Stimulated activated effector memory CD8-positive, alpha-beta T cell treated with anti-CD3 and anti-CD28 coated beads, Interleukin-12 subunit alpha, Interleukin-12 subunit beta, amount 100 ng/mL, for 72 hours (primary cell): ENCODE results near the gene EEF1AKMT3.

Experiments used
- ATAC-seq: fragments of 150-1000 bp; cut with Tn5 transposase; 2 replicates; pipeline ENCODE4 v1.10.0; 2021
- DNase-seq, 2 donors: peaks; one replicate each; pipeline ENCODE4 v3.0.0; 2021 to 2022; ENCODE audit warnings: low spot score in 2 of 2
- H3K27ac Mint-ChIP-seq: one replicate; pipeline ENCODE4 v1.8.0; 2022; ENCODE audit warnings: mild to moderate bottlenecking, mixed read lengths
- H3K36me3 Mint-ChIP-seq: one replicate; pipeline ENCODE4 v1.8.0; 2022; ENCODE audit warnings: mild to moderate bottlenecking, mixed read lengths
- H3K4me1 Mint-ChIP-seq: one replicate; pipeline ENCODE4 v1.8.0; 2022; ENCODE audit warnings: mixed read lengths
- H3K4me3 Mint-ChIP-seq: one replicate; pipeline ENCODE4 v1.8.0; 2022; ENCODE audit warnings: mild to moderate bottlenecking, mixed read lengths
- H3K9me3 Mint-ChIP-seq: one replicate; pipeline ENCODE4 v1.8.0; 2022; ENCODE audit warnings: mixed read lengths

Gene EEF1AKMT3

DNA sequence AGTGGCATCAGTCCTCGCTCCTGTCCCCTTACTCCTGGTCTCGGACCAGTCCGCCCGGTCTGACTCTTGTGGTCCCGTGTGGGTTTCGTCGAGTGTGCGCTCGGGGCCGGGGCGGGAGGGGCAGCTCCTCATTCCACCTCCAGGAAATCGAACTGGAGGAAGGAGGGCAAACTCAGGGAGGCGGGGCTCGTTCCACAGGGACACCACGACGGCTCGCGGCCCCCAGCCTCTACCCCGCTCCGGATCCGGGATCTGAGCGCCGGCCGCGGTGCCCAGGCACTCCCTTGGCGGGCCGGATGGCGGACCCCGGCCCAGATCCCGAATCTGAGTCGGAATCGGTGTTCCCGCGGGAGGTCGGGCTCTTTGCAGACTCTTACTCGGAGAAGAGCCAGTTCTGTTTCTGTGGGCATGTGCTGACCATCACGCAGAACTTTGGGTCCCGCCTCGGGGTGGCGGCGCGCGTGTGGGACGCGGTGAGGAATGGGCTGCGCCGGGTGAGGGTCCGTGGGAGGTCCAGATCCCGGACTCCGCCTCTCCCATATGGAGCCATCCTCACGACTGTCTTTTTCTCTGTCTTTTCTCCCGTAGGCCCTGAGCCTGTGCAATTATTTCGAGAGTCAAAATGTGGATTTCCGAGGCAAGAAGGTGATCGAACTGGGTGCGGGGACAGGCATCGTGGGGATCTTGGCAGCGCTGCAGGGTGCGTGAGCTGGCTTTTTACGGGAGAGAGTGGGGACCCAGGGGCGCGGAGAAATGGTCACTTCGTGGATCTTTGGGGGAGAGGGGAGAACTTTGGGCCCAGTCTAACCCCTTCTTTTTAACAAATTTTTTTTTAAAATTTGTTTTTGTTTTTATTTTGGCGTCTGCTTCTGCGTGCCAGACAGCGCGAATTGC, at the start of gene EEF1AKMT3:
Gene EEF1AKMT3 (plus strand): TSS at position 186 of the 894 bp plus-strand sequence. CDS start 111 bp downstream, at position 297.
- Mint-ChIP-seq H3K4me1 (peaks cover 39% of the 10 kb centered on the region), H3K27ac (peak within 1 kb of the TSS; percentile 99), H3K36me3 (peaks cover 61% of the 10 kb centered on the region), H3K9me3 (no peaks in the 10 kb centered on the region), H3K4me3 (peak within 1 kb of the TSS; percentile 94)
- DNase-seq (peak in 1 of 2 donors; percentile 68), ATAC-seq (peak; percentile 35)

DNA sequence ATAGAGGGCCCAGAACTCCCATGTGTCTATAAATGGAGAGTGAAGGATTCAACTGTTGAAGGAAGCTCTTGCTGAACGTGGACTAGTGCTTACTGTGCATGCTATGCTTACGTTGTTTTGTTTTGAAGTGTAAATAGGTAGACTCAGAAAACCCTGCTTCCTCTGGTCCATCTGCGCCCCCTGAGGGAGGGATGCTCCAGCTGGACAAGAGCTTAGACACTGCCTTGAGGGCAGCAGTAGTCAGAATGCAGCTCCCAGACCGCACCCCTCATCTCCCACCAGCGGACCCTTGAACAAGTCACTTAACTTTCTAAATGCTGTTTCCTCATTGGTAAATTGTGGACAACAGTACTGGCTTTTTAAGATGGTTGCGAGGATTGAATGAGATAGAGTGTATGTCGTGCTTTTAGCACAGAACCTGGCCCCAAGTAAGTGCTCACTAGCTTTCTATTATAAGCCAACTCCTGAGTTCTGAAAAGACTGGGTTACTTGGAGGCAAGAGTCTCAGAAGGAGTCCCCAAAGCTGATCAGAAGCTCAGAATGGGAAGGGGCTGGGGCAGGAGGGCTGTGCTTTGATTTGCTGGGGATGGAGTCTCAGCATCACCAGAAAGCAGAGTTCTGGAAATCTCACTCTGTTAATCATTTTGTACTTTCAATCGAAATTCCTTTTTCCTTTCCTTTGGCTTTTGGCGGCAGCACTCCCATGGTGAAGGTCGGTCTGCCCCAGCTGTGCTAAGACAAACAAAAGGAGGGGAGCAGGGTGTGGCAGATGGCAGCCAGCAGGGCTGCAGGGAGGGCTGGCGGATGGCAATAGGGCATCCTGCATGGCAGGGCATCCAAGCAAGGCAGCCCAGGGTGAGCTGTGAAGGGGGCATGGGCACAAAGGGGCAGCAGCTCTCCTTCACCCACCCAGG, 49.4 kb upstream of the EEF1AKMT3 start:
- H3K4me3 Mint-ChIP-seq, result no peak overlapping the region
- H3K27ac Mint-ChIP-seq, result peak overlapping the region; percentile 83
- peaks cover 82% of the 10 kb centered on the region for H3K36me3 Mint-ChIP-seq
- peaks cover 39% of the 10 kb centered on the region for H3K4me1 Mint-ChIP-seq
- ATAC-seq (no peak), DNase-seq (no peak)
- H3K9me3 Mint-ChIP-seq, result no peaks in the 10 kb centered on the region

DNA sequence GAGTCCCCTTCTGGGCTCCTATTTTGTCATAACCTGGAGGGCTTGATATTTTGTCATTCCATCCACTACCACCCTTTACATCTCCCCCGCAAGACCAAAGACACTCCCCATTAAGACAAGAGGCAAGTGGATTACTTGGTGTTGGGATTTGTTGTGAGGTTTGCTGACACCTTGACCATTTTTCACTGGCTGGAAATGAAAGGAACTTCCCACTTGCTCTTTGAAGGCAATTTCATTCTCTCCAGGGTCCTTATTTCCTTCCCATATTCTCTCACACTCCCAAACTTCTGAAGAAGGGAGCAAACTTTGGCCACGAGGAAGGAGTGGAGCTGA, 48.8 kb upstream of the EEF1AKMT3 start:
- no peak for ATAC-seq
- Mint-ChIP-seq H3K27ac (peak overlapping the region; percentile 83), H3K9me3 (no peaks in the 10 kb centered on the region), H3K4me3 (no peak overlapping the region), H3K36me3 (peaks cover 82% of the 10 kb centered on the region), H3K4me1 (peaks cover 40% of the 10 kb centered on the region)
- no peak for DNase-seq

DNA sequence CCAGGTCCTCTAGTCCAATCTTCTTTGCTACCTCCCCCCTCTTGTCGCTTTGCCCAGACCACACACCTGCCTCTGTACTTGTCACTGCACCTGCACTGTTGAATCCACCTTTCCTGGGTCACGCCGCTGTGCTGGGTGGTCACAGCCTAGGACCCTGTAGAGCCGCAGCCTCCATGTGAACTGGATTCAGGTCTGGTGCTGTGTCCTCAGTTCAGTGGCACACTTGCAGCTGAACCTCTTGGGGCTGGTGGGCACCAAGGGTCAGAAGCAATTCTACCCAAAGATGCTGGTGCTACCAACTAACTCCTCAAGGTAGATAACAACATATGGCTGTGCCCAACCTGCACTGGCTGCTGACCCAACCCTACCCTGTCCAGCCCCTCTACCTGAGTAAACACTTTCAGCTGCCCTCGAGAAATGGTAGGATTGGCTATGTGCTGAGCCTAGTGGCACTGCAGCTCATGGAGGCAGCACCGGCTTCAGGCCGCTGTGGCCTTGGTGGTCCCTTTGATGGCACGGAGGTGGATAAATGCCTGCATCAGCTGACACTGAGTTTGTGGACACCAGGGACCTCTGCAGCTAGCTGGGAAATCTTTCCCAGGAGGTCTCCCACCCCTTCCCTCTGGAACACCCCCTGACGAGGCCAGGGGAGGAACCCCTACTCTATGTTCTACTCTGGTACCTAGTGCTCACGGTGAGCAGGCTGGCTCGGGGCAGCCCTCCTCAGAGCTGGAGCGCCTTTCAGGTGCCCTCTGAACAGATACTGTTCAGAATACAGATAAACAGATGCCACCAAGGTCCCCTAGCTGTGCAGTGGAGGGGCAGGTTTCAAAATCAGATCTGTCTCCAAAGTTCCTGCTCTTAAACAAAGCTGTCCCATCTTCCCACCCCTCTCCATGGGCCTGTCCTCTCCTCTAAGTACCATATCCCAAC, 48.1 kb upstream of the EEF1AKMT3 start:
- DNase-seq, result no peak
- Mint-ChIP-seq H3K4me3 (no peak overlapping the region), H3K4me1 (peaks cover 37% of the 10 kb centered on the region), H3K9me3 (no peaks in the 10 kb centered on the region), H3K36me3 (peaks cover 82% of the 10 kb centered on the region), H3K27ac (peak overlapping the region; percentile 83)
- no peak for ATAC-seq

DNA sequence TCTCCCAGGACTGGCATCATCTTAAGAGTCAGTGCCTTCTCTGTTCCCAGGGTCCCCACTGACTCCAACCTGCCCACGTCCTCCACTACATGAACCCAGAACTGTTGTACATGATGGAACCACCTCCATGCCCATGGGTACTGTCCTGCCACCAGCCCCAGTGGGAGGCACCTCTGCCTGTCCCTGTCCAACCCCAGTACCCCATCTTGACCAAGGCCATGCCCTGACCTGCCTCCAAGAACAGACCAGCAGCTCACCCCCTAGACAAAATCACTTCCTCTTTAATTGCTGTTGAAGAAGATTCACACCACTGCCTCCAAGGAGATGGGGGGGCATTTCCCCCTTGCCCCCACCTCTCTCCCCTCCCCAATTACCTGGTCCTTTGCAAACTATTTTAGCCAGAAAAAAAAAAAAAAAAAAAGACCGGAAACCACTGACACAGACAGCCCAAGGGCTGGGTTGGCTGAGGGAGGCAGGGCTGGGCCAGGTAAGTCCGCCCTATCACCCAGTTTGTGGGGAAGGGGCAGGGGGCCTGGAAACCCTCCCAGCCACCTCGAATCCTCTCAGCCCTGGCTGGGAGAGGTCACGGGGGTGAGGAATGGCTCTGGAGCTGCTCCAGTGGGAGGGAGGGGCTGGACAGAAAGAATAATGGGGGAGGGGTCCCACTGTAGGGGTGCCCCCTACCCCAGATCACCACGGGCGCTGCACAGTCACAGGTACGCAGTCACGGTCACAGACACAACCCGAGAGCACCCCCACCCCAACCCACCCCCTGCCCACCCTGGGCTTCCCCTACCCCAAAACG, 47.3 kb upstream of the EEF1AKMT3 start:
- DNase-seq, result no peak
- H3K27ac Mint-ChIP-seq, result peak overlapping the region; percentile 83

DNA sequence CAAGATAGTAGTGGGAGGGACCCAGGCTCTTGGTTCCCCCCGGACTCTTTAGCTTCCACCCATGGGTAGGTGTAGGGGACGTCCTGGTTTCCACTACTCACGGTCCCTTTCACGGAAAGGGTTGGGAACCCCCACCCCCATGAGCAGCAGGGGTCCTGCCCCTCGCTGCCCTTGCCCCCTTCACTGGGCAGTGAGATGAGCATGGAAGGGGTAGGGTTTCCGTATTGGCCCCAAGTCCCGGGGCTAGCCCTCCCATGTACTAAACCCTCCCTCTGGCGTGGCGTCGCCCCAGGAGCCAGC, 46.6 kb upstream of the EEF1AKMT3 start:
- Mint-ChIP-seq H3K36me3 (peaks cover 82% of the 10 kb centered on the region), H3K4me3 (peak overlapping the region; percentile 52), H3K4me1 (peaks cover 35% of the 10 kb centered on the region)

More for the DNA sequence above, 47.3 kb upstream of the EEF1AKMT3 start:
- Mint-ChIP-seq H3K4me3 (no peak overlapping the region), H3K36me3 (peaks cover 82% of the 10 kb centered on the region), H3K9me3 (no peaks in the 10 kb centered on the region), H3K4me1 (peaks cover 35% of the 10 kb centered on the region)
- no peak for ATAC-seq

DNA sequence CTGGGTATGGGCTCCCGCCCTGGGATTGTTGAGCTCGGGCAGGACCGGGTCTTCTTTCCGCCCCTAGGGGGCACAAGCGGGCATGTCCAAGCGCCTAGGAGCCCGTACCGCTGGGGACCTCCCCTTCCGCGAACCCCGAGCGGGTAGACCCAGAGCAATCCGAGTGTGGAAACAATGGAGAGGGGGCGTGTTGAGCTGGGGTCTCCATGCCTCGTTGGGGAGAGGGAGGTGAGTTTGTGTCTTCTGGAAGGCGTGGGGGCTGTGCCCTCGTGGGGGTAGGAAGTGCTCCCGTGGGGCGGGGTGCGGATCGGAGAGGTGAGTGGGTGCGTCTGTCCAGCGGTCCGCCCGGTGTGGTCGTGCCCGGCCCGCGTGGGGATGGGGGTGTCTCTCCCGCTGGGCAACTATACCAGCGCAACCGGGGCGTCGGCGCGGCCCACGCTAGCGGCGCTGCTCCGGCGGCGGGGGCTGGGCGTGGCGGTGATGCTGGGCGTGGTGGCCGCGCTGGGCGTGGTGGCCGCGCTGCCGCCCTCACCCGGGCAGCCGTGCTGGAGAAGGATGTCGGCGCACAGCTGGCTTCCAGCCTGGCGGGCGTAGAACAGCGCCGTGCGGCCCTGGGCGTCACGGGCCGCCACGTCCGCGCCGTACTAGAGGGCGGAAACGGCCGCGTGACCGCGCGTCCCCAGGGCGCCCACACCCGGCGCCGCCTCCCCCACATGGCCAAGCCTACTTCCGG, 46.1 kb upstream of the EEF1AKMT3 start:
- peaks cover 82% of the 10 kb centered on the region for H3K36me3 Mint-ChIP-seq
- H3K9me3 Mint-ChIP-seq, result no peaks in the 10 kb centered on the region
- ATAC-seq, result peak; percentile 34
- H3K4me1 Mint-ChIP-seq, result peaks cover 35% of the 10 kb centered on the region
- peak overlapping the region; percentile 52 for H3K4me3 Mint-ChIP-seq
- H3K27ac Mint-ChIP-seq, result peak overlapping the region; percentile 83
- DNase-seq, result no peak

More for the DNA sequence above, 46.6 kb upstream of the EEF1AKMT3 start:
- Mint-ChIP-seq H3K27ac (peak overlapping the region; percentile 83), H3K9me3 (no peaks in the 10 kb centered on the region)
- DNase-seq (no peak), ATAC-seq (no peak)

DNA sequence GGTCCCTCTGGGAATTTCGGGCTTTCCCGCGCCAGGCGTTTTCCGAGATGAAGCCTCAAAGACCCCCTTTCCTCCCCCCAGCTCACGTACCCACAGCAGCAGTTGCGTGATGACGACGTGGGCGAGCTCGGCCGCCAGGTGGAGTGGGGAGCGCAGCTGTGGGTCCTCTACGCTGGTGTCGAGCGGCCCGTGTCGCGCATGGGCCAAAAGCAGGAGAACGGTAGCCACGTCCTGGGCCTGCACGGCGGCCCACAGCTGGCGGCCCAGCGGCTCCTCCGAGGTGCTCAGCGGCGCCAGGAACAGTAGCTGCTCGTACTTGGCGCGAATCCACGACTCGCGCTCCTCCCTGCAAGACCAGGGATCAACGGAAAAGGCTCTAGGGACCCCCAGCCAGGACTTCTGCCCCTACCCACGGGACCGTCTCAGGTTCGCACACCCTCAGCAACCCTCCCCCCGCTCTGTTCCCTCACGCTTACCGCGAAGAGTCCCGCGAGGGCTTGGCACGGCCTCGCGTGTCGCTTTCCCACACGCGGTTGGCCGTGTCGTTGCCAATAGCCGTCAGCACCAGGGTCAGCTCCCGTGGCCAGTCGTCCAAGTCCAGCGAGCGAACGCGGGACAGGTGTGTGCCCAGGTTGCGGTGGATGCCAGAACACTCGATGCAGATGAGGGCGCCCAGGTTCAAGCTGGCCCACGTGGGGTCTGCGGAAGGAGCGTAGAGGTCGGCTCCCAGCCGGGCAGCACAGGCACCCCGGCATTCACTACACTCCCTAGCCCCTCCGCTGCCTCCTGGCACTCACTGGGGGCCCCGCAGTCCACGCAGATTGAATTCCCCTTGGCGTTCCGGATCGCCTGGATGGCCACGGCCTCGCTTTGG, 45.3 kb upstream of the EEF1AKMT3 start:
- H3K4me3 Mint-ChIP-seq, result no peak overlapping the region
- peaks cover 28% of the 10 kb centered on the region for H3K4me1 Mint-ChIP-seq
- DNase-seq (no peak), ATAC-seq (no peak)
- H3K36me3 Mint-ChIP-seq, result peaks cover 82% of the 10 kb centered on the region
- H3K27ac Mint-ChIP-seq, result no peak overlapping the region
- H3K9me3 Mint-ChIP-seq, result no peaks in the 10 kb centered on the region

DNA sequence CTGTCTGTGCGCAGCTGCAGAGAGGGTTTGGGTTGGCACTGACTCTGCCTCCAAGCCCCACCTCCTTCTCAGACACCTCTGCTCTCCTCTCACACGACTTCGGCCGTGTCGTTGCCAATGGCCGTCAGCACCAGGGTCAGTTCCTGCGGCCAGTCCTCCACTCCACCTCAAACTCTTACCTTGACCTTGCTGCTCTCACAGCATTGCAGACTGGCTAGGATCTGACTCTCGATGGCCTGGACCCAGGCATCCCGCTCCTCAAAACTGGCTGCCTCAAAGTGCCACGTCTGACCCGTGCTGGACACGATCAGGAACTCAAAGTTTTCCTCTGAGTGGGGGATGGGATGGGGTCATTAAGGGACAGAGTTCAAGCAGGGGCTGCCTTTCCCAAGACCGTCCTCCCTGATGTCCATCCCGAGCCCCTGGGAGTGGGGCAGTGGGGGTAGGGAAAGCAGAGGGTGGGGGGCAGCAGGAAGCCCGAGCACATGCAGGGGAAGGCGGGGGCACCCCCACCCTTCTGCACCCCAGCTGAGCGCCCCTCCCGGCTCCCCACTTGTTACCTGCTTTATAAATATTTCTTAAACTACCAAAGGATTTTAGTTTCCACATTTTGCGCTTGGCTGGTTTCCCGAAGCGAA, 44.5 kb upstream of the EEF1AKMT3 start:
- H3K36me3 Mint-ChIP-seq, result peaks cover 90% of the 10 kb centered on the region
- H3K4me3 Mint-ChIP-seq, result no peak overlapping the region
- no peaks in the 10 kb centered on the region for H3K9me3 Mint-ChIP-seq
- DNase-seq, result no peak
- peak overlapping the region; percentile 16 for H3K27ac Mint-ChIP-seq
- peaks cover 28% of the 10 kb centered on the region for H3K4me1 Mint-ChIP-seq
- no peak for ATAC-seq

DNA sequence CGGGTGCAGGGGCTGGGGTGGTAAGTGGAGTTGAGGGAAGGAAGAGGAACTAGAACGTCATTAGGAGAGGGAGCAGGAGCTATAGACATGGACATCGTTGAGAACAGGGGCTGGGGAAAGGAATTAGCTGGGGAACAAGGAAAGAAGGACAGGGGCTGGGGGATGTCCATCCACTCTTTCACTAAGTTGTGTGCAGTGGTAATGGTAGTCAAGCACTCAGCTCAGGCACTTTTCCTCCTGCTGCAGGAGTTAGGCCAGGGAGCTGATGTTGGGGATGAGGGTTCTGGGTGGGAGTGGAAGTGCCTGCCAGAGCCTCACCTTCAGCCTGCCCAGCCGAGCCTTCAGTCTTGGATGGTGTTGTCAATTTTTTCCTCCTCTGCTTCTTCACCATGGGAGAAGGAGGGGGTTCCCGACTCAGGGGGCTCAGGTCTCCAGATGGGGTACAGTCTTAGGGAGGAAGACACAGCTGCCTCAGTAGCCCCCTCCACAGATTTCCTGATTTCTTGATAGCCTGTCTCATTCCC, 43.0 kb upstream of the EEF1AKMT3 start:
- H3K4me3 Mint-ChIP-seq, result no peak overlapping the region
- peaks cover 23% of the 10 kb centered on the region for H3K4me1 Mint-ChIP-seq
- H3K27ac Mint-ChIP-seq, result peak overlapping the region; percentile 41
- no peak for ATAC-seq
- H3K36me3 Mint-ChIP-seq, result peaks cover 87% of the 10 kb centered on the region
- DNase-seq, result no peak
- H3K9me3 Mint-ChIP-seq, result no peaks in the 10 kb centered on the region

DNA sequence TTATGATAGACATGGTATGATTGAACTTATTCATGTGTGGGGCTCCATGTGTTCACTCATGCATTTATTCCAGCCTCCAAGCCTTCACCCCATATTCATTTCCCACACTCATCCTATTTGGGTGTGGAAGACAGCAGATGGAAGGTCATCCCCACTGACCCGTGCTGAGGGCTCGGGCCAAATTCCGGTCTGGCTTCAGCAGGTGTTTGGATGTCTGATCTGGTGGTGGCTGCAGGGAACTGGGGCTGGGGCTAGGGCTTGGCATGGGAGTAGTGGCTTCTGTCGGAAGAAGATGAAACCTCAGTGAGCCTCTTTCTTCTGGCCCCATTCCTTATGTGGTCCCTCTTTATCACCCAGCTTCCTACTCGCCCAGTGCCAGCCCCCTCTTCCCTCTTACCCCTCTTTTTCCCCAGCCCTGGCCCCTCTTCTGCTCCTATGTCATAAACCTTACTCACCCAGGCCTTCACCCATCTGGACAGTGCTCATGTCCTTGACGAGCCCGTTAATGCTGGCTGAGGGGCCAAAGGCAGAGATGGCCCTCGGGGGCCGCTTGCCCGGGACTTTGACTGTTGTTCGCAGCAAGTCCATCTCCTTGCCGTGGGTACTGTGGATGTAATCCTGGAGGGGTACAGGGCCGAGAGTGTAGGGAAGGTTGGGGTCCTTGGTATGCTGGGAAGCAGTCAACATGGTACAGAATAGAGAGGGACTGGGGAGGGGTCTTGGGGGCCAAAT, 41.9 kb upstream of the EEF1AKMT3 start:
- Mint-ChIP-seq H3K9me3 (no peaks in the 10 kb centered on the region), H3K36me3 (peaks cover 84% of the 10 kb centered on the region), H3K4me1 (peaks cover 23% of the 10 kb centered on the region), H3K4me3 (no peak overlapping the region), H3K27ac (peak overlapping the region; percentile 41)
- DNase-seq, result no peak
- no peak for ATAC-seq
